ENCODE measurements around the gene CLMP.
"Not testable (repeated sequence)": the region's sequence is repeated elsewhere in the genome, so short reads cannot be mapped to it uniquely, and the experiment has no call there.

The CLMP gene

GRCh38 chr11:123166071-123166559, 28.9 kb downstream of the CLMP start:
- DNase-seq, result no peak

GRCh38 chr11:123164732-123165450, 30.2 kb downstream of the CLMP start:
- DNase-seq, result no peak

GRCh38 chr11:123163621-123164020, 31.4 kb downstream of the CLMP start:
- DNase-seq, result no peak

GRCh38 chr11:123161376-123162030, 33.5 kb downstream of the CLMP start:
- DNase-seq, result no peak

- no peak for DNase-seq
Observed at GRCh38 chr11:123159183-123159857, 35.7 kb downstream of the CLMP start.

- no peak for DNase-seq
Observed at GRCh38 chr11:123158033-123159003, 36.7 kb downstream of the CLMP start.

GRCh38 chr11:123152951-123153350, 42.1 kb downstream of the CLMP start:
- DNase-seq, result no peak

GRCh38 chr11:123152346-123152745, 42.7 kb downstream of the CLMP start:
- not testable (repeated sequence) for DNase-seq

GRCh38 chr11:123151796-123152195, 43.3 kb downstream of the CLMP start:
- no peak for DNase-seq

GRCh38 chr11:123151366-123151765, 43.7 kb downstream of the CLMP start:
- no peak for DNase-seq

GRCh38 chr11:123150882-123151281, 44.2 kb downstream of the CLMP start:
- DNase-seq, result no peak

GRCh38 chr11:123148965-123149364, 46.1 kb downstream of the CLMP start:
- no peak for DNase-seq

GRCh38 chr11:123145661-123146060, 49.4 kb downstream of the CLMP start:
- no peak for DNase-seq

GRCh38 chr11:123145220-123145619, 49.8 kb downstream of the CLMP start:
- no peak for DNase-seq

- DNase-seq, result no peak
Observed at GRCh38 chr11:123144707-123145106, 50.3 kb downstream of the CLMP start.

- no peak for DNase-seq
Observed at GRCh38 chr11:123143921-123144320, 51.1 kb downstream of the CLMP start.

- no peak for DNase-seq
Observed at GRCh38 chr11:123143476-123143875, 51.6 kb downstream of the CLMP start.

- no peak for DNase-seq
Observed at GRCh38 chr11:123139206-123139605, 55.8 kb downstream of the CLMP start.

GRCh38 chr11:123137431-123138224, 57.4 kb downstream of the CLMP start:
- DNase-seq, result no peak

- DNase-seq, result no peak
Observed at GRCh38 chr11:123135863-123136446, 59.1 kb downstream of the CLMP start.

- no peak for DNase-seq
Observed at GRCh38 chr11:123132881-123133280, 62.2 kb downstream of the CLMP start.

Measured in NCI-H748 treated with DMSO at 0.1 percent for 48 hours (cell line).